GM19397 (cell line): ENCODE measurements around the gene EYA2.

Experiments
- ATAC-seq: cut with Tn5 transposase; IDR thresholded peaks from one replicate; pipeline ENCODE4 v1.9.1; 2021; ENCODE audit warnings: mild to moderate bottlenecking, moderate library complexity; ENCODE audit not compliant: unreplicated experiment

The EYA2 gene

DNA sequence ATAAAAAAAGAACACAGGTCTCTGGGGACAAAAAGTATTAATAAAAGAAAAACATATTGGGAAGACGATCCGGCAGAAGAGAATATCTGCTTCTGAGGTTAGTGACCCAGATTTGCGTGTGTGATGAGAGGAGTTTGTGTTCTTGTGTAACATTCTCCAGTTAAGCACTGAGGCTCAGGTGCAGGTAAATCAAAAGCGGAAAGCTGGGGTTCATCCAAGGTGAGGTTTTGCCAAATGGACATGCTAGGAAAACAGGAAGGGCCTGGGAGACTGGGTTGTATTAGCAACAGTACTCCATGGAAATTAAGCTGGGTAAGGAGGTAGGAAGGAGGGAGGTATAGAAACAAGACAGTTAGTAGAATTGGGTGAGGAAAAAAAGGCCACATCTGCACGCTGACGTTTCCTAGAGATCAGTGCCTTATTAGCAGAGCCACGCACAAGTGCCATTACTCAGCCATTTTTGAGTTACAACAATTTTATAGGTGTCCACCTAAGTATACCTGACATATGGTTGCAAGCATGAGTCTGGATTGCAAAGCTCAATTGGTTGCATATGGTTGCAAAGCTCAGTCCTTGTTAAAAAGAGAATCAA lies 322.3 kb downstream of the EYA2 start:
- no peak for ATAC-seq

DNA sequence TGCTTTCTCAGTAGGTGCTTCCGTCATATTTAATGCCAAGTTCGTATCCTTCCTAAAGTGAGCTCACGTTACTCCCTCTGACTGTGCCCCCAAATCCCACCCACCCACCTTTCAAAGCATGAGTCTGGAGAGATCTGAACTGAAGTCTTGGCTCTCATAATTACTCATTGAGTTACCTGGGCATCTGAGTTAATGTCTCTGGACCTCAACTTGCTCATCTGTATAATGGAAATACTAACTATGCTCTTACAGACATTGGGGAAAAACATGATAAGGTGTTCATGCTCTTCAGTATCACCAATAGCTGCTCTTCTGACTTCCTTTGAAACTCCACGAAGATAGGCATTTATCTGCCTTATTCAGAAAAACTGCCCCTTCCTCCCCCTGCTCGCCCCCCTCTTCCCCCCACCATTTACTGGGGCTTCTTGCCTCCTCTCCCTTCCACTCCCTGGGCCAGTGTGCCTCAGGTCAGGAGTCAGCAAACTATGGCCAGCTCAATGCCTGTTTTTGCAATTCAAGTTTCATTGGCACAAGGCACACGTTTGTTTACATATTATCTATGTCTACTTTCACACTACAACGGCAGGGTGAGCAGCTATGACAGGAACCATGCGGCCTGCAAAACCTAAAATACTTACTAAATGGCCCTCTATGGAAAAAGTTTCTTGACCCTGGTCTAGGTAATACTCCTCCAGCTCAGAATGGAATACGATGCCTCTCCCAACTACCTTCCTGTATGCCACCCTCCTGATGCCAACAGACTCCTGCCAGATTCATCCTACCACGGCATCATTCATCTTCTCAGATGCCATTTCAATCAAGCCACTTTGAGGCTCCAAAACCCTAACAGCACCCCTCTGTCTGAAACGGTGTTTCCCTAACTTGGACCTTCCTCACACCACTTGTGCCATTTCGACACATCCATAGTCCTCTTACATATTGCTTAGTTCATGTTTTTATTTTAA lies 323.1 kb downstream of the EYA2 start:
- ATAC-seq: no peak

DNA sequence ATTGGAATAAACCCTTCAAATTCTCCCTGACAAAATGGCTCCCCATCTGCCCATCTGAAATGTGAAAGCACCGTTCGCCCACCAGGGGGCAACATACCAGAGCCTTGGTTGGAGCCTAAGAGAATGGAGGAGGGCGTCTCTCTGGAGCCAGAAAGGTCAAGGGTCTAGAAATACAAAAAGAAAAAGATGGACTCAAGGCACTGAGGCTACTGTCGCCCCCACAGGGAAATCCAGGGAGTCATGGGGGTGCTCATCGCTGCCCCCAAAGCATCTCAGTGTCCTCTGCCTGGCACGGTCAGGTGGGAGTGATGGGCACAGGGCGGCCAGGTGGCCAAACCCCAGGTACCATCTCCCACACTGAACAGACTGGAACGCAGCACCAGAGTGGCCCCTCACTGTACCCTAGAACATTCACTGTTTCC lies 325.5 kb downstream of the EYA2 start:
- no peak for ATAC-seq

DNA sequence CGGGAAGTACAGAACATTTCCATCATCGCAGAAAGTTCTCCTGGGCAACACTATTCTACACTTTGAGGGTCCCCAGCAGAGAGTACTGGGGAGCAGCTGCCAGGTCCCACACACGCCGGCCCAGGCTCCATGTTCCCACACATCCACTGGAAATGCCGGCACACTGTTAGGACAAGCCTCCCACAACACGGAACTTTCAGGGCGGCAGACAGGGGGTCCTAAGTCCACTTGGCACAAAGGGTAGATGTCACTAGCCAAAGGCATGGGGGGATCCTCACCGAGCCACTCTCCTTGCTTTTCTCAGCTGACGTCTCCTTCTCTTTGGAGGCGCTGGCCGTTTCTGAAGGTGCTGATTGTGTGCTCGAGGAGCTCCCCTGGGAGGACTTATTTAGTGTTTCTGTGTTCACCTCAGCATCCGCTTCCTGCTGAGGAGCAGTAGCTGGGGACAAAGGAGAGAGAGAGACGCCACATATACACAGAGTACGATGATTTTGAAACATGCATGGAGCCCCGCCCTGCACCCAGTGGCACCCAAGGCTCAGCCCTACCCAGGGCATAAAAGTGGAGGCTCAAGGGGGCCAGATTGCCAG lies 326.5 kb downstream of the EYA2 start:
- no peak for ATAC-seq

- no peak for ATAC-seq
Observed at GRCh38 chr20:47222468-47223119, 328.0 kb downstream of the EYA2 start.

DNA sequence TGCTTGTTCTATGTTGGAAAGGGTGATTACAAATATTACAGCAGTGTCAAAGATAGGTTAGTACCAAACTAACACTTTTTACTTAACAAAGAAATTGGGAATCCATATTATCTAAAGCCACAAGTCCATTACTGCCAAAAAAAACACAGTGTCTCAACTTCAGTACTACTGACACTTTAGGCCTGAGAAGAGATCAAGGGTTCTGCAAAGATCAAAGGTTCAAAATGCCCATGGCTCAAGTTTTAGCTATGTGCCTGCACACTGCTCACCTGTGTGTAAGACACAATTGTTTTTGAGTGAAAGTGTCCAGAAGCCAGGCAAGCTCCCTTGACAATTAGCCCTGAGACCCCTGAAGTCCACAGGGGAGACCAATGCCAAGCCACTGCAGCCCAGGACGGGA lies 329.3 kb downstream of the EYA2 start:
- ATAC-seq: no peak

- no peak for ATAC-seq
Observed at GRCh38 chr20:47224300-47224791, 329.7 kb downstream of the EYA2 start.

GRCh38 chr20:47224857-47225256 lies 330.2 kb downstream of the EYA2 start:
- no peak for ATAC-seq

GRCh38 chr20:47225458-47225857 lies 330.8 kb downstream of the EYA2 start:
- ATAC-seq: no peak

DNA sequence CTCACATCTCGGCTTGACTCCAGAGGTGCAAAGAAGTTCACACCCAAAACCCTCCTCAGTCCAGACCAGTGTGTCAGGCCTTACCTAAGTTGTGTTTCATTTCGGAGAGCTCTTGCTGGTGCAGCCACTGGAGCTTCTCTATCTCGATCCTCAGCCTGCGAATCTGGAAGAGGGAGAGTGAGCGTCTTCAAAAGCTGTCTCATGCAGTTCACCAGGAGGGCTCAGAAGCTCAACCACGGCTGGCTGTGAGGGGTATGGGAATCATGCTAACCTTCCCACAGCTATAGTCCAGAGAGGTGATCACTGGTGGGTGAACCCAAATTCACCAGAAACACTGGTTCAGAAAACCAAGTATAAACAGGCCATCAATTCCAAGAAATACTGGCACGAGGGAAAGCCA lies 332.5 kb downstream of the EYA2 start:
- ATAC-seq: no peak

DNA sequence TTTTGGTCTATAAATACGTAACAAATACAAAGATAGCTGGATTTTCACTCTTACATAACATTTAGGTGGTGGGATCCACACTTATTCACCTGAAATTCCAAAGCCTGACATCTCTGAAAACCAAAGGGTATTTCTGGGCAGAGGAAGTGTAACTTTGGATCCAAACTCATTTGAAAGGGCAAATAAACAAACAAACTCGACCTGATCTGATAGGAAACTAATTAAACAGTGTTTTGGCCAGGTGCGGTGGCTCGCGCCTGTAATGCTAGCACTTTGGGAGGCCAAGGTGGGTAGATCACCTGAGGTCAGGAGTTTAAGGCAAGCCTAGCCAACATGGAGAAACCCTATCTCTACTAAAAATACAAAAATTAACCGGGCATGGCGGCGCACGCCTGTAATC lies 332.9 kb downstream of the EYA2 start:
- ATAC-seq: no peak

DNA sequence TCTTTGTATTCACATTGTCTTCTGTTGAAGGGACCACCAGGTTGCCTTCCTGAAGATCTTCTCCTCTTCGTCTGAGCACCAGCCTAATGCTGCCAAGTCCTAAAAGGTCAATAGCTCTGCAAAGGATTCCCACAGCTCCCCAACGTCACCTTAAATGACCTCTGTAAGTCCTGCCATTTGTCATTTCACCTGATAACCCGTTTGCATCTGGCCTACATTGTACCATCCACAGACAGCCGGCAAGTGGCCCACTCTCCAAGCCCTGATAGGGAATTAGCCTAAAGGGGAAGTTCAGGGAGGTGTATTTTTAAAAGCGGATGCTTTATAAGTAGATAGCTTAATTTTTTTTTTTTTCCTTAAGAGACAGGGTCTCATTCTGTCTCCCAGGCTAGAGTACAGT lies 334.0 kb downstream of the EYA2 start:
- no peak for ATAC-seq

- no peak for ATAC-seq
Observed at GRCh38 chr20:47230811-47231256, 336.2 kb downstream of the EYA2 start.

- no peak for ATAC-seq
Observed at GRCh38 chr20:47231382-47232039, 336.9 kb downstream of the EYA2 start.

- ATAC-seq: no peak
Observed at GRCh38 chr20:47232518-47232917, 337.9 kb downstream of the EYA2 start.

GRCh38 chr20:47233333-47234188 lies 338.9 kb downstream of the EYA2 start:
- no peak for ATAC-seq

DNA sequence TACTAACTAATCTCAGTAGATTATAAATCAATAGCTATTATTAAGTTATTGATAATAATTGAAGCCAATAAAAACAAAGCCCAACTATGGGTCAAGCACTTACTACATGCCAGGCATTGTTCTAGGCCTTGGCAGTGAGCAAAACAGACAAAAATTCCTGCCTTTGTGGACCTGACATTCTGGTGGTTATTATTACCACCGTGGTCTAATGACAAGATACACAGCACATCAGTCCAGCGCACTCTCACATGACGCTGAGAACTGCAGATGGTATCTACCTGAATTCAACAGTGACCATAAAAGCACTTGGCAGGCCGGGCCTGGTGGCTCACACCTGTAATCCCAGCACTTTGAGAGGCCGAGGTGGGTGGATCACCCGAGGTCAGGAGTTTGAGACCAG lies 340.5 kb downstream of the EYA2 start:
- no peak for ATAC-seq

DNA sequence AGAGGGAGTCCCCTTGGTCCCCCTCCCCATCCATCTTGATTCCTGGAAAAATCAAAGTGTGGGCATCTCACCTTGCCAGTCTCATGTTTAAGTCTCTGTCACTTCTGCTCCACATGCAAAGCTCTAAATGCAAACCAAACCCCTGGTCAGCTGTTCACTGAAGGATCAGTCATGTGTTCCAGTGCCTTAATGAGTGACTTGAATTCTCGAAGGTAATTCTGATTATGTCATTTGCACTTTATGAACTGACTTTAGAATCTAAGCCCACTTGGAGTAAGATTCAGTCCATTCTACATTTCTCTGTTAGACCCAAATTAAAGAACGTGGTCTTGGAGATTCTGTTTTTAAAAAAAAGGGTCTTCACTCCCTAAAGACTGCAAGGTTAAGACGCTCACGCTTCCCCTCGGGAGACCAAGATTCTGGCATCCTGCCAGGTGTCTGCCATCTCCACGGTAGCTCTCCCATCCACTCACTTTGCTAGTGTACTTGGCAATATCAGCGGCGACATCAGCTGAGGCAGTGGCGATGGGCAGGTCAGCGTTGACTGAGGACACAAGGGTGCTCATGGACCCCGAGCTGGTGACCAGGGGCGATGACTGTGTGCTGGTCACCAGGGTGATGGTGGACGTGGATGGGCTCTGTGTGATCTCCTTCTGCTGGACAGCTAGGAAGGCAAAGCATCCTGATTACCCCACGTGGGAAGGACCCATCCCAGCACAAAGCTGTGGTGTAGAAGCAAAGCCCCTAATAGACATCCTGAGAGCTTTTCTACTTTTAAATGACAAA lies 341.4 kb downstream of the EYA2 start:
- no peak for ATAC-seq

DNA sequence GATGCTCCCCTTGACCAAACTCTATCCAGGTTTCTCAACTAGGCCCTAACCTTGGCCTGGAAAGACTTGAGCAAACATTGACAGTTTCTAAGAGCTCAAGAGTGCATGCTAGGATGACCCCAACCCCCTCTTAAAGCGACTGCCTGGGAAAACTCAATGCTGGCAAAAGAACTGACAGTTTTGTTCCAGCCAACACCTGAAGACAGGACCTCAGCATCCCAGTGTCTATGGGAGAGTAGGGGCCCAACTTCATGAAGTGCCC lies 341.9 kb downstream of the EYA2 start:
- ATAC-seq: no peak
